ENCODE measurements around the gene MED13L.

DNA sequence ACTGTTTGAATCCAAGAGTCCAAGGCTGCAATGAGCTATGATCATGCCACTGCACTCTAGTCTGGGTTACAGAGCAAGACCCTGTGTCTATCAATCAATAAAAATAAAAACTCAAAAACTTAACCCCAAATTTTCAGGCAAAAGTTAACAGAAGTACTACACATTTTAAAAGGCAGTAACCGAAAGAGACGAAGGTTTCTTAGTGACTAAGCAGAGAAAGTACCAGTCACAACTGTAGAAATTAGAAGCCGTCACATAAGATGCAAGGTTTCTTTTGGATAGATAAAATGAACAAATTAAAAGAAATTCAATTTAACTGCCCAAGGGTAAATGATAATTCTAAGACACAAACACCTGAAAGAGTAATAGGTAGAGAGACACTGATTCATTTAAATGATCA is 103.5 kb downstream of the MED13L start:
- TF ChIP-seq ZNF384 (IDR thresholded peaks at IDR 0.05) = no peak
- TF ChIP-seq FOXK2 (IDR thresholded peaks at IDR 0.05) = no peak
- TF ChIP-seq HDGF (IDR thresholded peaks at IDR 0.05; ENCODE audit: borderline replicate concordance) = no peak
- no peak for TF ChIP-seq SP1 (IDR thresholded peaks at IDR 0.05)
- TF ChIP-seq LEF1 (IDR thresholded peaks at IDR 0.05; ENCODE audit: borderline replicate concordance) = no peak
- no peak for TF ChIP-seq SUZ12 (IDR thresholded peaks at IDR 0.05)
- TF ChIP-seq ELF4 (IDR thresholded peaks at IDR 0.05) = no peak
- TF ChIP-seq NFRKB (IDR thresholded peaks at IDR 0.05) = no peak
- TF ChIP-seq FOXA1 (IDR thresholded peaks at IDR 0.05) = no peak
- TF ChIP-seq BHLHE40 (IDR thresholded peaks at IDR 0.05; ENCODE audit: borderline replicate concordance) = no peak
- no peak for TF ChIP-seq FOXM1 (IDR thresholded peaks at IDR 0.05; ENCODE audit: borderline replicate concordance)
- TF ChIP-seq L3MBTL2 (conservative IDR thresholded peaks at IDR 0.05) = no peak
- TF ChIP-seq, protein P1, sequence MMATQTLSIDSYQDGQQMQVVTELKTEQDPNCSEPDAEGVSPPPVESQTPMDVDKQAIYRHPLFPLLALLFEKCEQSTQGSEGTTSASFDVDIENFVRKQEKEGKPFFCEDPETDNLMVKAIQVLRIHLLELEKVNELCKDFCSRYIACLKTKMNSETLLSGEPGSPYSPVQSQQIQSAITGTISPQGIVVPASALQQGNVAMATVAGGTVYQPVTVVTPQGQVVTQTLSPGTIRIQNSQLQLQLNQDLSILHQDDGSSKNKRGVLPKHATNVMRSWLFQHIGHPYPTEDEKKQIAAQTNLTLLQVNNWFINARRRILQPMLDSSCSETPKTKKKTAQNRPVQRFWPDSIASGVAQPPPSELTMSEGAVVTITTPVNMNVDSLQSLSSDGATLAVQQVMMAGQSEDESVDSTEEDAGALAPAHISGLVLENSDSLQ (IDR thresholded peaks at IDR 0.05) = no peak

Measured in HEK293T (cell line).